GM18498 (cell line): ENCODE measurements around the gene PAM16.

Experiments used
- ATAC-seq: cut with Tn5 transposase; IDR thresholded peaks from one replicate; pipeline ENCODE4 v1.9.1; 2021; ENCODE audit warnings: mild to moderate bottlenecking, moderate library complexity; ENCODE audit not compliant: unreplicated experiment

PAM16 gene

GRCh38 chr16:4384509-4384942 lies 33.4 kb upstream of the PAM16 start:
- ATAC-seq: no peak

- no peak for ATAC-seq
Observed at GRCh38 chr16:4383591-4384444, 32.7 kb upstream of the PAM16 start.

- no peak for ATAC-seq
Observed at GRCh38 chr16:4382795-4383357, 31.8 kb upstream of the PAM16 start.

GRCh38 chr16:4381935-4382794 lies 31.0 kb upstream of the PAM16 start:
- ATAC-seq: no peak

GRCh38 chr16:4381072-4381934 lies 30.2 kb upstream of the PAM16 start:
- ATAC-seq: no peak

- no peak for ATAC-seq
Observed at GRCh38 chr16:4380119-4381063, 29.3 kb upstream of the PAM16 start.

- ATAC-seq: no peak
Observed at GRCh38 chr16:4378999-4379690, 28.0 kb upstream of the PAM16 start.

GRCh38 chr16:4378161-4378666 lies 27.1 kb upstream of the PAM16 start:
- ATAC-seq: no peak

GRCh38 chr16:4377573-4378154 lies 26.5 kb upstream of the PAM16 start:
- ATAC-seq: no peak

GRCh38 chr16:4376893-4377572 lies 25.9 kb upstream of the PAM16 start:
- no peak for ATAC-seq

GRCh38 chr16:4376126-4376892 lies 25.2 kb upstream of the PAM16 start:
- no peak for ATAC-seq

GRCh38 chr16:4375717-4376116 lies 24.6 kb upstream of the PAM16 start:
- ATAC-seq: no peak

GRCh38 chr16:4373909-4374742 lies 23.0 kb upstream of the PAM16 start:
- ATAC-seq: no peak

- ATAC-seq: no peak
Observed at GRCh38 chr16:4373356-4373908, 22.3 kb upstream of the PAM16 start.

GRCh38 chr16:4372578-4373355 lies 21.6 kb upstream of the PAM16 start:
- no peak for ATAC-seq
